NCI-H2196 treated with DMSO at 0.1 percent for 48 hours (cell line): ENCODE measurements around the gene TM9SF1.

Source experiments
- DNase-seq: peaks from one replicate; lab custom pipeline; 2025; ENCODE audit not compliant: unreplicated experiment; lab: John Stamatoyannopoulos, UW

TM9SF1 gene

DNA sequence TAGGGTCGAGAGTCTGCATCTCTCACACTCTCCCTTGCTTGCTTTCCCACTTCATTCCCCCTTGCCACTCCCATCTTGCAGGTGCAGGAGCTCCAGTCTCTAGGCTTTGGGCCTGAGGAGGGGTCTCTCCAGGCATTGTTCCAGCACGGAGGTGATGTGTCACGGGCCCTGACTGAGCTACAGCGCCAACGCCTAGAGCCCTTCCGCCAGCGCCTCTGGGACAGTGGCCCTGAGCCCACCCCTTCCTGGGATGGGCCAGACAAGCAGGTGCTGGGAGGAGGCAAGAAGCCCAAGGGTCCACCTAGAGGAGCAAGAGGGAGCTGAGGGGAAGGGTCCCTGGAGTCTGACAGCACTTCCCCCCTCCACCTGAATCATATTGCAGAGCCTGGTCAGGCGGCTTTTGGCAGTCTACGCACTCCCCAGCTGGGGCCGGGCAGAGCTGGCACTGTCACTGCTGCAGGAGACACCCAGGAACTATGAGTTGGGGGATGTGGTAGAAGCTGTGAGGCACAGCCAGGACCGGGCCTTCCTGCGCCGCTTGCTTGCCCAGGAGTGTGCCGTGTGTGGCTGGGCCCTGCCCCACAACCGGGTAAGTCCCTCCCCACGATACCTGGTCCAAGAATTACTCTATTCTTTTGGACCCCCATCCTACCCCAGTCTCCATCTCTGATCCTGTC lies 43.7 kb downstream of the TM9SF1 start:
- DNase-seq: no peak

DNA sequence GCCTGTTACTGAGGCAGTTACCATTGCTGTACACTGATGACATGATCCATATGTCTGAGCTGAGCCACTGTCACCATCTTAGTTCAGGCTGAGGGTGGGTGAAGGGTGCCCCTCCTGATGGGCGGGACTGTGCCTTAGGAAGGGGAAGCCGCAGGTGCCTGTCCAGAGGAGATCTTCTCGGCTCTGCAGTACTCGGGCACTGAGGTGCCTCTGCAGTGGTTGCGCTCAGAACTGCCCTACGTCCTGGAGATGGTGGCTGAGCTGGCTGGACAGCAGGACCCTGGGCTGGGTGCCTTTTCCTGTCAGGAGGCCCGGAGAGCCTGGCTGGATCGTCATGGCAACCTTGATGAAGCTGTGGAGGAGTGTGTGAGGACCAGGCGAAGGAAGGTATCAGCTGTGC lies 44.2 kb downstream of the TM9SF1 start:
- DNase-seq: no peak

DNA sequence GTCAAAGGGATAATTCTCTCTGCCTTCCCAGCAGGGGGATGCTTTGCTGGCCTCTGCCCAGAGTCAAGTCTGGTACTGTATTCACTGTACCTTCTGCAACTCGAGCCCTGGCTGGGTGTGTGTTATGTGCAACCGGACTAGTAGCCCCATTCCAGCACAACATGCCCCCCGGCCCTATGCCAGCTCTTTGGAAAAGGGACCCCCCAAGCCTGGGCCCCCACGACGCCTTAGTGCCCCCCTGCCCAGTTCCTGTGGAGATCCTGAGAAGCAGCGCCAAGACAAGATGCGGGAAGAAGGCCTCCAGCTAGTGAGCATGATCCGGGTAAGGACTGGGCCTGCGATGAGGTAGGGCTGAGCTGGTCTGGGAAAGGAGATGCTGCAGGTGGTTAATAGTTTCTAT lies 44.7 kb downstream of the TM9SF1 start:
- DNase-seq: no peak

DNA sequence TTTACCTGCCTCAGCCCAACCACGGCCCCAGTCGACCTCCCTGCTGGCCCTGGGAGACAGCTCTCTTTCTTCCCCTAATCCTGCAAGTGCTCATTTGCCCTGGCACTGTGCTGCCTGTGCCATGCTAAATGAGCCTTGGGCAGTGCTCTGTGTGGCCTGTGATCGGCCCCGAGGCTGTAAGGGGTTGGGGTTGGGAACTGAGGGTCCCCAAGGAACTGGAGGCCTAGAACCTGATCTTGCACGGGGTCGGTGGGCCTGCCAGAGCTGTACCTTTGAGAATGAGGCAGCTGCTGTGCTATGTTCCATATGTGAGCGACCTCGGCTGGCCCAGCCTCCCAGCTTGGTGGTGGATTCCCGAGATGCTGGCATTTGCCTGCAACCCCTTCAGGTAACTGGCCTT lies 45.2 kb downstream of the TM9SF1 start:
- no peak for DNase-seq

DNA sequence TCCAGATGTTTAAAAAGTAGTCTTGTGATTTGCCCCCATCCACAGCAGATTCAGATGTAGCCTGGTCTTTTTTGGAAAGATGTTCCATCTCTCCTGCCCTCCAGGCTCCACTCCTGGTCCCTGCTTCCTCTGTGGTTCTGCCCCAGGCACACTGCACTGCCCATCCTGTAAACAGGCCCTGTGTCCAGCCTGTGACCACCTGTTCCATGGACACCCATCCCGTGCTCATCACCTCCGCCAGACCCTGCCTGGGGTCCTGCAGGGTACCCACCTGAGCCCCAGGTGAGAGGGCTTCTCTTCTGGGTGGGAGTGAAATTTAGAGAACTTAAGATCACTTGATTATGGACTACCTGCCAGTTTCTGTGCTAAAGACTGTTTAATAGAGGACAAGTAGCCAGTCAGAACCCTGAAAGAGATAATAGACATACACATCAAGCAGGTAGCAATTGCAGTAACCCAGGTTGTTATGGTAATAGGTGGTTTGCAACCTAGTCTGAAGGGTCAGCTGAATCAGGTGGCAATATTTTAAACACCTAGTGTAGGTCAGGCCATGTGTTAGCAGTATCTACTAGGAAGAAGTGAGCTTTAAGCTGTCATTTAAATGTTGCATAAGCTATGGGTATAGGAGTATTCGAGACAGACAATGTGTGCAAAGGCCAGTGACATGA lies 45.8 kb downstream of the TM9SF1 start:
- DNase-seq: no peak

DNA sequence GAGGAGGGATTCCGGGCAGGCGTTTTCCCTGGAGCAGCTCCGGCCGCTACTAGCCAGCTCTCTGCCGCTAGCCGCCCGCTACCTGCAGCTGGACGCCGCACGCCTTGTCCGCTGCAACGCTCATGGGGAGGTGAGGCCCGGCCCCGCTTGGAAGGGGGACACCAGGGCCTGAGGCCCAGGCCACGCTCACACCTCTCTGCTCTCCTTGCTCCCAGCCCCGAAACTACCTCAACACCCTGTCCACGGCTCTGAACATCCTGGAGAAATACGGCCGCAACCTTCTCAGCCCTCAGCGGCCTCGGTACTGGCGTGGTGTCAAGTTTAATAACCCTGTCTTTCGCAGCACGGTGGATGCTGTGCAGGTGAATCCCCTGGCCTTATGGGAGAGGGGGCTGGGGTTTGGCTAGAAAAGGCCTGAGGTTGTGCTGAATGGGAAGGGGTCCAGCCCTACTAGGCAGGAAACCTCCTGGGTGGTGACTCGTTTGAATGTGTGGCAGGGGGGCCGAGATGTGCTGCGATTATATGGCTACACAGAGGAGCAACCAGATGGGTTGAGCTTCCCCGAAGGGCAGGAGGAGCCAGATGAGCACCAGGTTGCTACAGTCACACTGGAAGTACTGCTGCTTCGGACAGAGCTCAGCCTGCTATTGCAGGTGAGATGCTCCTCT lies 47.3 kb downstream of the TM9SF1 start:
- DNase-seq: no peak

DNA sequence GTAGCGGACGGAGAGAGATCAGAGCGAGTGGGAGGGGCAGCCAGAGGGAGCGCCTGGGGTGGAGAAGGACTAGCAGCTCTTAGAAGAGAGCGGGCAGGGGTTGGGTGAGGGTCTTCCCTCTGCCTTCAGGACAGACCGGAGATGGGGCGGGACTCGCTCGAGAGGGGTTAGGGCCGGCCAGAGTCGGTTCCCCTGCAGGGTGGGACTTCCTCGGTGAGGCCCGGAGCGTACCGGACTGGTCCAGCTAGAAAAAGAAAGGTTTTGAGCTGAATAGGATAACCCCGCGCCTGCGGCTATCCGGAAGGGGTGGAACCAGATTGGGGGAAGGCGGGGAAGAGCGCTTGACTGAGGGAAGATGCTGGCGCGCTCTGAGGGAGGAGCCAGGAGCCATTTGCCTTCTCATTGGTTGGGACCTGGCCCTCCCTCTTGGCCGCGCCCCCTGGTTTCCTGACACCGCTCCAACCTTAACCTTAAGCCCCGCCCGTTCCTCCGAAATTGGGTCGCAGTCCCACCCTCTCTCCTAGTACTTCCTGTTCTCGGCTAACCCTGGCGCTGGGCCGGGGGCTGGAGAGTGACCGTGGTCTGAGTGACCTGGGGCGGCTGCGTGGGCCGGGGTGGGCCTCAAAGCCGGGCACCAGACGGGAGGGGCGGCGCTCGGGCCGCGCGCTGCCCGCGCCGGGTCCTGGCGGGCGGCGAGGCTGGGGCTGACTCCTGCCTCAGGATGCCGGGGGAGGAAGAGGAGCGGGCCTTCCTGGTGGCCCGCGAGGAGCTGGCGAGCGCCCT lies 48.1 kb downstream of the TM9SF1 start, which contains the start of gene RNF31:
Gene RNF31 (plus strand): TSS at position 521 of the 783 bp plus-strand sequence. CDS start 201 bp downstream, at position 722.
- peak; percentile 98 for DNase-seq

DNA sequence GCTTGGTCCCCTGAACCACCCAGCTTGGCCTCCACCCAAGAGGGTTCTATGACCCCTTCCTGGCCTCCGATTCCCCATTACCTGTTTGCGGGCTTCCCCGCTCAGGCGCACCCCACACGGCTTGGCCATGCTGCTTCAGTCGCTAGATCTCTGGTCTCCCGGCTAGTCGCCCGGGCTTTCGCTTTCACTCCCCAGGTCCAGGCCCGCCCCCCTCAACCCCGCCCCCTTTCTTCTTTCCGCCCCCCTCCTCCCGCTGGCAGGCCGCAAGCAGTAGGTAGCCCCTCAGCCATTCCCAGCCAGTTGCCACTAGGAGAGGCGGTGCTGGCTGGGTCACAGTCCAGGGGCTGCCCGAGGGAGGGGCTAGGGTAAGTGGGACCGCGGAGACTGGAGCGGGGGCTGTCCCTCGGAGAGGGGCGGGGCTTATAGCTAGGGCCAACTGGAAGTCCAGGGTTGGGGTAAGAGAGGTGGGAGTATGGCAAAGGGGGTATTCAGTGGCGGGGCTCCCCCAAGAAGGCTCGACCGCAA lies 48.7 kb downstream of the TM9SF1 start, which contains the start of gene PSME2:
Gene PSME2 (minus strand): TSS at position 158 of the 525 bp plus-strand sequence. CDS start 29 bp downstream, at position 129.
- DNase-seq: peak; percentile 96

DNA sequence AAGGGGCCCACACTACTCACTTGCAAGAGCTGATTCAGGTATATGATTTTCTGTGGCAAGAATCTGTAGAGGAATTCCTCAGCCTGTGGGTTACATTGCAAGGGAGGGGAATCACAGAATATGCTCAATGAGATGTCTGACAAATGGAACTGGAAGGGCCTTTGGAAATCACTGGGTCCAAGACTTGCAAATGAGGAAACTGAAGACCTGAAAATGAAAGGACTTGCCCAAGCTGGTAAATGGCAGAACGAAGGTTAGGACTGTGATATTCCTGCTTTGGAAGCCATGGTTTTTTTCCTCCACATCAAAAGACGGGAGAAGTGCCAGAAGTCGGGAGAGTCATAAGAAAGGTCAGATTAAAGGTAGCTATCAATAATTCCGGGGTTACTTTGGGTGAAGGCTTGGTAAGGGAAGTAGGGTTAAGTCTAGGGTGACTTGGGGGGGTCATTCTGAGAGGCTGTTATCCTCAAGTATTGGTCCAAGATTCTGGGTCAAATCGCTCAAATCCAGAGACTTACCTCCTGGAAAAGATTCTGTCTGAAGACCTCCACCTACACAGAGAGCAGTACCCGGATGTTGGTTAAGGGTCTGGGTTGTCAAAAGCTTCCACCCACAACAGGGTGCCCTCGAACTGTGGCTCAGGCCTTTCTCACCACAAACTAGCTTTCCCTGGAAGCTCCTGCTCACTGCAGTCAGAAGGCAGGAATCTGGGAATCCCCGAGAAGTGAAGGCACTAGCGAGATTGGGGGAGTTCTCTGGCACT lies 49.4 kb downstream of the TM9SF1 start:
- no peak for DNase-seq

DNA sequence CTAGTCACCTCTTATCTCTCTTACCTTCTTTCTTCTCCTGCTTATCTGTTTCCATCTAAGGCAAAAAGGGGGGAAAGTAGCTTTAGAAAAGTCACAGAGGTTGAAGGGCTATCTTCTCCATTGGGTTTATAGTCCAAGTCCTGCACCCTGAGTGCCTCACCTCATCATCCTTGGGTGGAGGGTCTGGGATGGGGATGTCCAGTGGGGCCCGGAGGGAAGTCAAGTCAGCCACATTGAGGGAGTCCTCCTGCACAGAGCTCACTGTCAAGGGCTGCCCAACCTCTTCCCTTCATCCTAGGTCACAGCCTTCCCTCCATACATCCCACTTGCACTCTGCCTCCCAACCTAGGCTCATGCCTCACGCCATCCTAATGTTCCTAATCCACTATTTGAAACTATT lies 50.0 kb downstream of the TM9SF1 start:
- DNase-seq: no peak

DNA sequence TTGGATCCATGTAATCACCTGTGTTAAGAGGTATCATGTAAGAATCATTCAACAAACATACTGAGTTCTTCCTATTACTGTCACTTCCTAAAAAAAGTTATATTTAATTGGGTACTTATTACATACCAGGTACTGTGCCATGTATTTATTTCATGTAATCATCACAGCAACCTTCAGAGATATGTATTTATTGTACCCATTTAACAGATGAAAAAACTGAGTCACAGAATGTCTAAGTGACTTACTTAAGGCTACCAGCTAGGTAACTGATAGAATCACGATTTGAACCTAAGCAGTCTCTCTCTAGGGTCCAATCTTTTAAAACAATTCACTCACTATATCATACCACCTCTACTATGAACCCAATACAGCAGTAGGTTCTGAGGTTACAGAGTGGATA lies 50.8 kb downstream of the TM9SF1 start:
- DNase-seq: no peak

DNA sequence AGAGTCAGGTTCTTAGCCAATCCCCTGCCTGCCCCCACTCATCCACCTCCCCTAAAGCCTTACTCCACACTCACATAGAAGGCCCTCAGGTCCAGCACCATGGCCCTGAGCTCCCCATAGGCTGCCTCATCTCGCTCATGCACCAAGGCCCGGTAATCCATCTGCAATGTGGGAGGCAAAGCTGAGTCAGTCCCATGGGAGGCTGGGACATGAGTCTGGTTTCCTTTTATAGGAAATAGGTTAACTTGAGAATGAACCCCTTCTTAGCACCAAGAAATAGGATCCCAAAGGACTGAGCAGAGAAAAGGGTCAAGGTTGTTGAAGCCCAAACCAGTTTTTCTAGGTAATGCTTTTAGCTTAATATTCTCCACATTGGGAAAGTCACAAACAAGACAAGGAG lies 51.7 kb downstream of the TM9SF1 start:
- no peak for DNase-seq

DNA sequence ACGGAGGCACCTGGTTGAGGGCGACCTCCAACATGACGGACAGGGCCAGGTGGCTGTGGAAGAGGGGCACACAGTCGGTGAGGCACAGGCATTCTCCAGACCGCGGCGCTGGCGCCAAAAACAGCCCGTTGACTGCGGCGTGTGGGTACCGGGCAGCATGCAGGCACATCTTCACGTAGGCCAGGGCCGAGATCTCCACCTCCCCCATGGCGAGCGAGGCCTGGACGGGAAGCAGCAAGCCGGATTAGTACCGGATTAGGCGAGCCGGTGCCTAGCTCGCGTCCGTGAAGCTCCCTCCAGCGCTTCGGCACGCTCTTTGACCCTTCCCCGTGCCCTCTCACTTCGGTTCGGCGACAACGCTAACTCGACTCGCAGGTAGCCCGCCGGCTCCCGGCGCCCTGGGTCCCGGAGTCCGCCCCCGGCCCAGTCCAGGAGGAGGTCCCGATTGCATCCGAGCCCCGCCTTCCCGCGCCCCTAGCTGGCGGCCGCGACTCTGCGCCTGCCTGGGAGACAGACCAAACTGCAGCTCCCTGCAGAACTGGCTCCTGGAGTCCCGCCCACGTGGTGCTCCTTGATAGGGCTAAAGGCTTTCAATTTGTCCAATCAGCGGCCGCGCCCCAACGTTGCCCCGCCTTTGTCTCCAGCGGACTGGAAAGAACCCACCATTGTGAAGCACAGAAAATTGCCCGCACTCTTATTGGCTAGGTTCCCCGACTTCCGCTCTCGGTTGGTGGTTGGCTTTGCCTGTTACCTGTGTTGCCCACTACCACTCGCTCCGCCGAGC lies 54.0 kb downstream of the TM9SF1 start, which contains the start of gene EMC9:
Gene EMC9 (minus strand): TSS at position 495 of the 784 bp plus-strand sequence. CDS start 287 bp downstream, at position 208.
- peak; percentile 99 for DNase-seq

DNA sequence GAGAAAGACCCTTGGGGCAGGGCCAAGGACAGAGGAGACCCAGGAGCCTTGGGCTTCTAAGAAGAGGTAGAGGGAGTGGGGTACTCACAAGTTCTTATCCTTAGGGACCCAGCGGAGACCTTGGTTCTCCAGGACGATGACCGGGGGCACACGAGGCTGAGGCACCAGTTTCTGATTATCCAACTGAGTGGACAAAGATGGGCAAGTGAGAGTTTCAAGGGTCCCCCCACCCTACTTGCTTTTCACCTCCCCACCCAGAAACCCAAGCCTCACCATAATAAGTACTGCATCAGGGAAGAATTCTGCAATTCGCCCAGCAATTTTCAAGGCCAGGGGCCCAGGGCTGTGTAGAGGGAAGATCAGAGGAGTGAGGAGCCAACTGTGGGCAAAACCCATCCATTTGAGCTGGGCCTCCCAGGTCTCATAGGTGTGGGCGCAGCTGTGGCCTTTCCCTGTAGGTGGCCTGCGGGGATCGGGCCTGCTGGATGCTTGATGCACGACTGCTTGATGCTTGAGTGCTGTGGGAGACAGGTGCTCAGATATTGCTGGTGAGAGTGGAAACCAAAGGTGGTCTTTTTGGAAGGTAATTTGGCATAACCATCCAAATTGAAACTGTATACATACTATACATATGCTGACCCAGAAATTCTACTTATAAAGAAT lies 55.8 kb downstream of the TM9SF1 start:
- no peak for DNase-seq
